ENCODE data around the gene TIGD1.

GRCh38 chr2:232537079-232537478 lies 13.3 kb downstream of the TIGD1 start:
- TF ChIP-seq GATA2 (IDR thresholded peaks at IDR 0.05; ENCODE audit: low read depth, low read length) (no peak), GATA3 (IDR thresholded peaks at IDR 0.05; ENCODE audit: low read depth, low read length) (no peak)
